SKM-1 treated with dmso at 0.1 percent for 144 hours (cell line): ENCODE results near the gene JDP2.

ENCODE experiments used
- DNase-seq: peaks from one replicate; lab custom pipeline; 2025; ENCODE audit not compliant: unreplicated experiment; lab: John Stamatoyannopoulos, UW

Gene JDP2

GRCh38 chr14:75479770-75480600 lies 52.2 kb downstream of the JDP2 start:
- DNase-seq, result peak; percentile 14

- no peak for DNase-seq
Observed at GRCh38 chr14:75482366-75482765, 54.5 kb downstream of the JDP2 start.

- DNase-seq, result no peak
Observed at GRCh38 chr14:75484711-75485429, 57.0 kb downstream of the JDP2 start.

- no peak for DNase-seq
Observed at GRCh38 chr14:75486318-75486717, 58.5 kb downstream of the JDP2 start.

GRCh38 chr14:75487155-75487671 lies 59.4 kb downstream of the JDP2 start:
- no peak for DNase-seq

GRCh38 chr14:75489480-75489837 lies 61.6 kb downstream of the JDP2 start:
- no peak for DNase-seq

- no peak for DNase-seq
Observed at GRCh38 chr14:75491376-75491978, 63.7 kb downstream of the JDP2 start.

GRCh38 chr14:75492832-75493591 lies 65.2 kb downstream of the JDP2 start:
- DNase-seq, result no peak

GRCh38 chr14:75493592-75494087 lies 65.8 kb downstream of the JDP2 start:
- DNase-seq, result no peak

- no peak for DNase-seq
Observed at GRCh38 chr14:75494896-75495295, 67.1 kb downstream of the JDP2 start.

GRCh38 chr14:75495399-75495798 lies 67.6 kb downstream of the JDP2 start:
- no peak for DNase-seq

GRCh38 chr14:75495882-75496281 lies 68.1 kb downstream of the JDP2 start:
- no peak for DNase-seq

- DNase-seq, result no peak
Observed at GRCh38 chr14:75496755-75497154, 68.9 kb downstream of the JDP2 start.

- no peak for DNase-seq
Observed at GRCh38 chr14:75497191-75497590, 69.4 kb downstream of the JDP2 start.

GRCh38 chr14:75497701-75498100 lies 69.9 kb downstream of the JDP2 start:
- no peak for DNase-seq

- no peak for DNase-seq
Observed at GRCh38 chr14:75499084-75499875, 71.5 kb downstream of the JDP2 start.

- no peak for DNase-seq
Observed at GRCh38 chr14:75501080-75501479, 73.3 kb downstream of the JDP2 start.

- DNase-seq, result no peak
Observed at GRCh38 chr14:75504411-75504810, 76.6 kb downstream of the JDP2 start.

- DNase-seq, result no peak
Observed at GRCh38 chr14:75506930-75507329, 79.1 kb downstream of the JDP2 start.

GRCh38 chr14:75510547-75510946 lies 82.7 kb downstream of the JDP2 start:
- no peak for DNase-seq
